Jurkat, Clone E6-1 (cell line): ENCODE measurements around the gene CNOT6.
A peak's percentile ranks its signal among the peaks of the same experiment; 100 is the strongest.

ENCODE experiments used
- DNase-seq: peaks from one replicate; pipeline ENCODE4 v3.0.0-alpha.2; 2011; ENCODE audit warnings: low read depth, low spot score
- H3K4me3 ChIP-seq: 2 replicates; pipeline ENCODE4 v1.5.1; 2011; ENCODE audit warnings: mild to moderate bottlenecking, low read length, control low read depth, moderate library complexity

The CNOT6 gene

DNA sequence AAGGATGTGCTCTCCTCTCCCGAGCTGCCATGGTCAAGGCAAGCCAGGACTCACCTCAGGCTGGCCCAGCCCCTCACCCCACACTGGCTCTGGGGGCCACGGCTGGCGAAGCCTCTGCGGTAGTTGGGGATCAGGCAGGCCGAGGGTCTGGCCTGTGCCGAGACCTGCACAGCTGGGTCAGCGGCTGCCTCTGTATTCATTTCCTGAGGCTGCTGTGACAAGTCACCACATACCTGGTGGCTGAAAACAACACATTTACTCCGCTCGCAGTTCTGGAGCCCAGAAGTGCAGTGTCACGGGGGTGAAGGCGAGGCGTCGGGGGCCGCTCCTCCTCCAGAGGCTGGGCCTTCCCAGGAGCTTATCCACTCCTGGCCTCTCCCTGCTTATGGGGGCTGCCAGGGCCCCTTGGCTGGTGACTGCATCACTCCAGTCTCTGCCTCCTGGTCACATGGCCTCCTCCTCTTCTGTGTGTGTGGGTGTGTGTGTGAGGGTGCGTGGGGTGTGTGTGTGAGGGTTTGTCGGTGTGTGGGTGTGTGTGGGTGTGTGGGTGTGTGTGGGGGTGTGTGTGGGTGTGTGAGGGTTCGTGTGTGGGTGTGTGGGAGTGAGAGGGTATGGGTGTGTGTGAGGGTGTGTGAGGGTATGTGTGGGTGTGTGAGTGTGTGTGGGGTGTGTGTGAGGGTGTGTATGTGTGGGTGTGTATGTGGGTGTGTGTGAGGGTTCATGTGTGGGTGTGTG lies 100.3 kb downstream of the CNOT6 start:
- H3K4me3 ChIP-seq = no peak overlapping the region
- DNase-seq = no peak

DNA sequence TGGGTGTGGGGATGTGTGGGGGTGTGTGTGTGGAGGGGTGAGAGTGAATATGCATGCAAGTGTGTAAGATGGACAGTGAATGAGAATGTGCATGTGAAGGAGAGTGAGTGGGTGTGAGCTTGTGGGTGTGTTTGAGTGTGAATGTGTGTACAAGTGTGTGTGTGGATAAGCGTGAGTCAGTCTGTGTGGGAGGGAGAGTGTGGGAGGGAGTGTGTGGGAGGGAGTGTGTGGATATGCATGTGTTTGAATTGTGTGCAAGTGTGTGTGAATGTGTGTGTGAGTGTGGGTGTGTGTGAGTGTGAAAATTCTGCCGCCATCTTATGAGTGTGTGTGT lies 100.8 kb downstream of the CNOT6 start:
- no peak overlapping the region for H3K4me3 ChIP-seq
- no peak for DNase-seq

DNA sequence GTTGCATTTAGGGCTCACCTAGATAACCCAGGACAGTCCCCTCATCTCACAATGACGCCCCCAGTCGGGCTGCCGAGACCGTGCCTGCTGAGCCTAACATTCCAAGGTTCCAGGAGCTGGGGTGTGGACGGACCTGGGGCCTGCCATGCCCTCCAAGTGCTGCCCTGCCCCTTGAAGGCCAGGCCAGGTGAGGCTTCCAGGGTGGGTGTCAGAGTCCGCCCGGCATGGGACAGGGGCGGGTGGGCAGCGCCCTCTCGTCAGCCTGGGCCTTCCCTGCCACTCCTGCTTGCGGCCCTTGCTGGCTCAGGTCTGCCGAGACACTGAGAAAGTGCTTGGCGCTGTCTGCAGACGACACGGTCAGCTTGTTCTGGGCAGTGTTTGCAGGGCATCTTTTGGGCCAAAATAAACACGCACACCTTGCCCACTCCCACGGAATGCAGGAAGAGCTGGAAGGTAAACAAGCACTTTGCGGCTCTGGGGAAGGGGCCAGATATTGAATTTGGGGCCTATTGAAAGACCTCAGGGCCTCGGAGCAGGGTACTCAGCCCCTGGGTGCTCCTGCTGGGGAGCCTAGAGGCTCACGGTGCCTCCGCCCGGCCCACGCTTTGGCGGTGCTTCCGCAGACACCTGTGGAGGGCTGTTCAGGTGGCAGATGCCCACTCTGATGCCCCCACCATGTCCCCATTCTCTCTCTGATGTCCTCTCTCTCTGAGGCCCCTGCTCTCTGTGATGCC lies 101.4 kb downstream of the CNOT6 start:
- H3K4me3 ChIP-seq = no peak overlapping the region
- DNase-seq = no peak

DNA sequence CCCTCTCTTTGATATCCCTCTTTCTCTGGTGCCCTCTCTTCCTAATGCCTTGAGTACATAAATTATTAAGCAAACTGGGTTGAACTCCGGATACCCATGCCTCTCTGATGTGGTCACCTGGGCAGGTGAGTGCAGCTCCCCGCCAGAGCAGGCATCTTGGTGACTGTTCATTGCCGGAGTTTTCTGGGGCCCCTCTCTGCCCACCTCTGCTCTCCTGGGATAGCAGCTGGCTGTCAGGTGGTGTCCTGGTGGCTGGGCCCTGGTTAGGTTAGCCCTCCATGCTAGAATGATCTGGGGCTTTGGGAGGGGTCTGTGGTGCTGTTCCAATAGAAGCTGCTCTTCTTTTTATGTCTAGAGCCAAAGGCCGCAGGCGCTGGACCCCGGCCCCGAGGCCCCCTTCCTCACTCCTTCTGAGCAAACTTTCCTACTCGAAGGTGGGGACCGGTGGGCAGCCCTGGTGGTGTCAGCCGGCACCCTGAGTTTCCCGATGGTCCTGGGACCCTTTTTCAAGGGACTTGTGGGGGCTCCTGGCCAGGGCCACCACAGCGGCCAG lies 102.0 kb downstream of the CNOT6 start:
- no peak overlapping the region for H3K4me3 ChIP-seq
- no peak for DNase-seq

DNA sequence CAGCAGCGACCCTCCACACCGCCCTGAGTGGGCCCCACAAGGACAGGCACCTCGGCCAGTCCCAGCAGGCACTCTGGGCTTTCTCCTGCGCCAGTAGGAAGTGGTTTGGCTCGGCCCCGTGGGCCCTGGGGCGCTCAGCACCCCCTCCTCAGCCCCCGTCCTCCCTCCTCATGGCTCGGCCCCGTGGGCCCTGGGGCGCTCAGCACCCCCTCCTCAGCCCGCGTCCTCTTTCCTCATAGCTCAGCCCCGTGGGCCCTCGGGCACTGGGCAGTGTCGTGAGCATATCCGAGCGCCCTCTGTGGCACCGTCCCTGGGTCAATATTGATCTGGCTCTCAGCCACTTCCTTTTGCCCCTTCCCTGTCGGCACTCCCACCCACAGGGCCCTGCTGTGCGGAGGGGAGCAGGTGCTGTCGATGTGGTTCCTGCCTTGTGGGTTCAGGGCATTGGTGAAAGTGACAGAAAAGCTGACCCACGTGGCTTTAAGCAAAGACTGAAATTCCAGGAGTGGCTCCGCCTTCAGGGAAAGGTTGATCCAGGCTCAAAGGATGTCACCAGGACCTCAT lies 102.6 kb downstream of the CNOT6 start:
- H3K4me3 ChIP-seq = no peak overlapping the region
- DNase-seq = no peak

DNA sequence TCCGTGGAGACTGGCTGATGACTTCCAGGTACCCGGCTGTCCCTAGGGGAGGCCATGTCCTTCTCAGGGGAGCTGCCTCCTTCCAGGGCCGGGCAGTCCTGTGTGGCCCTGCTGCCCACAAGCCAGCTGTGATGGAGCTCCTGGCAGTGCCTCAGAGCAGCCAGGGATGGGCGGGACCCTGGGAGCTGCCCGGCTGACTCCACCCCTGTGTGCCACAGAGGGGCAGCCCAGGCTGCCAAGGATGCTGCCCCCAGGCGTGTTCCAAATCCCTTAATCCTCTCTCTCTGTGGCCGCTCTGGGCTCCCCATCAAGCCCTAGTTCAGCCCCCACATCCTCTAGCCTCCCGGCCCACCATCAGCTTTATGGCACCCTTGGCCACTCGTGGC lies 104.1 kb downstream of the CNOT6 start:
- no peak overlapping the region for H3K4me3 ChIP-seq
- no peak for DNase-seq

DNA sequence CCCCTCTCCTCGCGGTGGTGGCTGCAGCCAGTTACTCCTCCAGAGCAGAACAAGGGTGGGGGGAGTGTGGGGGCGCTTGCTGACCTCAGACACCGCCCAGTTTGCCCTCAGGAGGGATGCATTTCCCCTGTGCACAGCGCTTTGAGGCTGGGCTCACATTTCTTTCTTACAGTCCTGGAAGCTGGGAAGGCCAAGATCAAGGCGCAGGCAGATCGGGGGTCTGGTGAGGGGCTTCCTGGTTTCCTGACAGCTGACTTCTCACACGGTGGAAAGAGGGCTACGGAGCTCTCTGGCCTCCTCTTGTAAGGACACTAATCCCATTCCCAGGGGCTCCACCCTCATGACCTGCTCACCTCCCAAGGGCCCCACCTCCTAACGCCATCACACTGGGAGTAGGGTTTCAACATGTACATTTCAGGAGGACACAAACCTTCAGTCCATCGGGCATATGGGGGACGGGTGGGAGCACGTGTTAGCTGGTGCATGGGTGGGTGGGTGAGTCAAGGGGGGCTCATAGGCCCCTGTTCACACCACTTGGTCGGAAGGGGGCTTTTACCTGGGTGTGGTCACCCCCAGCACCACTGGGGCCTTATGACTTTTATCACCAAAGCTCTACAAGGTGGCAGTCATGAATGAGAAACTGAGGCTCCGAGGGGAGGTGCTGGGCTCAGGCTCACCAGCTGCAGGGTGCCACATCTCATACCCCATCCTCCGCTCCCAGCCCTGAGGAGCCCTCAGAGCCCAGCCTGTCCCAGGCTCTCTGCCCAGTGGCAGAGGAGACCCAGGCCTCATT lies 104.8 kb downstream of the CNOT6 start:
- no peak overlapping the region for H3K4me3 ChIP-seq
- DNase-seq = no peak

DNA sequence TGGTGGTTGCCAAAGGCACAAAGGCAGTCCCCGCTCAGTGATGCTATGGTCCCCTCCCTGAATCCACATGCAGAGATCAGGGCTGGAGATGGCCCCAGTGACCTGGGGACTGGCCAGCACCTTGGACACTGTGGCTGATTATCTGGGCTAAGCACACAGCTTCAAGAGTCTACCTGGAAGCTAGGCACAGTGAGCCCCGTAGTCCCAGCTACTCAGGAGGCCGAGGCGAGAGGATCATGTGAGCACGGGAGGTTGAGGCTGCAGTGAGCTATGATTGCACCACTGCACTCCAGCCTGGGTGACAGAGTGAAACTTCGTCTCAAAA lies 105.4 kb downstream of the CNOT6 start:
- no peak overlapping the region for H3K4me3 ChIP-seq
- no peak for DNase-seq

DNA sequence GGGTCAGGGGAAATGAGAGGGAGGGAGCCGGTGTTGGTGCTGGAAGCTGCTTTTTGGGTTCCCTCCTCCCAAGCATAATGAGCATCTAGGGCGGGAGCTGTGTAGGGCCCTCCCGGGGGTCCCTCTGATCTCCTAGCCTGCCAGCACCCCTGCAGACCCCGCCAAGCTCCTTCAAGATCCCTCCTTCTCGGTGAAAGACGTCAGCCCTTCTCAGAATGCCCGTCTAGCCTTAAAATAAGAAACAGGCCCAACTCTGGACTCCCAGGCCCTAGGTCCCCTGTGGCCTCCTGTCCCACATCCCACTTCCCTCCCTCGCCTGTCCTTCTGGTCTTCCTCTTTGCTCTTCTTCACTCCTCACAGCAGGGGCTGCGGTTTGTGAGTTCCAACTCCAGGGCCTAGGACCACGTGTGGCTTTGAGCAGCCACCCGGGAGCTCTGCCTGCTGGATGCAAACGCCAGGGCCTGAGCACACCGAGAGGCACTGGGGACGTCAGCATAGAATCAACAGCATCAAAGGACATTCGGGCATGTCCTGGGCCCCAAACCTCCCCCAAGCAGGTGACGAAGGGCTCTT lies 105.9 kb downstream of the CNOT6 start:
- DNase-seq = no peak
- H3K4me3 ChIP-seq = no peak overlapping the region

DNA sequence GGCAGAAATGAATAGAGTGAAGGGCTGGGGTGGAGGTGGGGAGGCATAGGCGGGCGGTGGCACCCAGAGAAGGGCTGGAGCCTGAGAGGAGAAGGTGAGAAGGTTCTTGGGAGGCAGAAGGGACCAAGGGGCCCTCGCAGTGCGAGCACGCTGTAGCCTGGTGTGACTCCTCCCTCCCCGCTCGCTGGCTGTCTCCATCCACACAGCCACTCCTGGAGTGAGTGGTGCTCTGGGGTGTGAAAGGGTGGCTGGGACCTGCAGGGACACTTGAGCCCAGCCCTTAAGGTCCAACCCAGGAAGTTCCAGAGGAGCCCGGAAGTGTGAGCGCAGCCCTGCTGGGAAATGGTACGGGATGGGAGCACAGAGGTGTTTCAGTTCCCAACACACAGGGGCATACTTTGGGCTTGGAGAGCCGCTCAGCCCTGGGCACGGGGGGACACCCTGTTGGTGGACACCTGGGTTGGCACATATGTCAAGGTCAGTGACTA lies 106.4 kb downstream of the CNOT6 start:
- no peak for DNase-seq
- no peak overlapping the region for H3K4me3 ChIP-seq

DNA sequence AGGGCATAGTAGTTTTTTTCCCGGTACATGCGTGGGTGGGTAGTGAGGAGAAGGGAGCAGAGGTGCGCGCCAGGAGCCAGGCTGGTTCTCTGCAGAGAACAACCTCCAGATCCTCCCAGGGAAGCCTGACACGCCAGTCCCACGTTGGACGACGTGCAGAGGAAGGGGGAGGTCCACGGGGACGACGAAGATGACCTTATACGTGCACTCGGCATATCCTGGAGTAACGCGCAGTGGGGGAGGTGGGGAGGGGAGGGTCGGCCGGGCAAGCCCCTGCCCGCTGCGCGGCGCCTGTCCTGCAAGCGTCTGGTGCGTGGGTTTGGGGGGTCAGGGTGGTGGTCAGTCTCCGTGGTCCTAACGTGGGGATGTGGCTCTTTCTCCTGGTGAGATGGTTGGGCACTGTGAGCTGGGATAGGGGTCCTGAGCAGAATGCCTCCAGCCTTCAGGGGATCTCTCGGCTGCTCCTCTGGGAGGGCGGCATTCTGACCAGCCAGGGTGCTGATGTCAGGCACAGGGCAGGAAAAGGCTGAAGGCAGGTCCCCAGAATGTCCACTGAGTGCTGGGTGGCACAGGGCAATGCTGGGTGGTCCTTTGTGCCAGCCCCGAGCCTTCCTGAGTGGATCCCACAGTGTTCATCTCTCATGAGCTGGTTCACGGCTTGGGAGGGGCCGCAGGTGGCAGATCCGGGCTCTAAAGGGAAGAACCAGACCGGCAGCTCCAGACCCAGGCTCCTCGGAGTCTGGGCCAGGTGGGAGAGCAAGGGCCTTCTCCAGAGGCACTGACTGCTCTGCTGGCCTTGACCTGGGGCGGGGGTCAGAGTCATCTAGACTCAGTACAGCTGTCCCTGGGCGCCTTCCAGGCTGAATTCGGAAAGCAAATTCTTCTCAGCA lies 107.7 kb downstream of the CNOT6 start:
- DNase-seq = no peak
- H3K4me3 ChIP-seq = no peak overlapping the region

DNA sequence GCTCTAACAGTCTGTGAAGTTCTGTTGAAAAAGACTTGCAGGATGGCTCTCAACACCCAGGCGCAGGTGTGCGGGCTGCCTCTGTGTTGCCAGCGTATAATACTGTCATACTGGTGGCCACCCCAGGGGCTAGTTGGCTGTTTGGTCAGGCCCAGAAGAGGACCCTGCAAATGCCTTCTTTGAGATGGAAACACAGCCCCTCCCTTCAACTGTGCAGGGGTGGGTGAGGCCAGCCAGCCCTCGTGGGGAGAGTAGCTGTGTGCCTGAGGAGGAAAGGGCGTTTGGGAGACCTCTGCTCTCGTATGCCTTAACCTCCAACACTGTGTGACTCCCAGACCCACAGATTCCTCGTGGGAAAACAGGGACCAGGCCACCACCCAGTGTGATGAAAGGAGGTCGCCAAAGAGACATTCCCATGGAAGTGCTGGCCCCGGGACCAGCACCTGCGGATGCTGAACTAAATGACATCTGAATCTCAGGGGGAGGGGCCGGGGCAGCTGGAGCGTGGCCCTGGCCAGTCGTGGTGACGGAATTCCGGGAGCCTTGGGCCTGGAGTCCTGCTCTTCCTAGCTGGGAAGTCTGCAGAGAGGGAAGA lies 108.4 kb downstream of the CNOT6 start:
- DNase-seq = no peak
- H3K4me3 ChIP-seq = no peak overlapping the region

DNA sequence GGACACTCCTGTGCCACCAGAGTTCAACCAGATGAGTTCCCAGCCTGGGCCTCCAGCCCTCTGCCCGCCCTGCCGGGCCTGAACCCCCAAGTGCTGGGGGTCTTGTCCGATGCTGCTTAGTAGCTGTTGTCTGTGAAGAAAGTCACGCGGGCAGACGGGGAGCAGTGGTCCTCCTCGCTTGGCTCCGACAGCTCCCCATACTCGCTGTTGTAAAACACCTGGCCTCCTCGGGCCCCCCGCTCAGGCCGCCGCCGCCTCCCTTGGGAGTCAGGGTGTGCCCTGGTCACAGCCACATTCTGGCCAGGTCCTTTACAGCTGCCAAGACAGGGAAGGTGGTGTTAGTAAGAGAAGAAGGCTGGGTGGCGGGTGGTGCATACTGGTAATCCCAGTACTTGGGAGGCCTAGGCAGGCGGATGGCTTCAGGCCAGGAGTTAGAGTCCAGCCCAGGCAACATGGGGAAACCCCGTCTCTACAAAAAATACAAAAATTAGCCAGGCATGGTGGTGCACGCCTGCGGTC lies 109.0 kb downstream of the CNOT6 start:
- H3K4me3 ChIP-seq = no peak overlapping the region

DNA sequence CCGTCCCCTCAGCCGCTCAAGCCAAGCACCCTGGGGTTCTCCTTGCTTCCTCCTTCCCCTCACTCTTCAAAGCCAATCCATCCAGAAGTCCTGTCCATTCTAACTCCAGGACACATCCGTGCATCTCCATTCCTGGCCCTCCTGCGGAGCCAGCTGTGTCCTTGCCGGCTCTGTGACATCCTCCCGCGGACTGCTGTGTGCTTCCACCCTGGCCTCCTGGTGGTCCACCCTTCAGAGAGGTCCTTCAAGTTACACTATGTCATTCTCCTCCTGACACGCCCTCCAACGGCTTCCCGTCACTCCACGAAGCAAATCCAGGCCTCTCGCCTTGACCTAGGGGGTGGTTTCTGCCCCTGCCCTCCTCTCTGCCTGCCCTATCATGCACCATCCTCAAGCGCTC lies 110.1 kb downstream of the CNOT6 start:
- no peak overlapping the region for H3K4me3 ChIP-seq
- DNase-seq = no peak

More for the DNA sequence above, 109.0 kb downstream of the CNOT6 start:
- DNase-seq = no peak

DNA sequence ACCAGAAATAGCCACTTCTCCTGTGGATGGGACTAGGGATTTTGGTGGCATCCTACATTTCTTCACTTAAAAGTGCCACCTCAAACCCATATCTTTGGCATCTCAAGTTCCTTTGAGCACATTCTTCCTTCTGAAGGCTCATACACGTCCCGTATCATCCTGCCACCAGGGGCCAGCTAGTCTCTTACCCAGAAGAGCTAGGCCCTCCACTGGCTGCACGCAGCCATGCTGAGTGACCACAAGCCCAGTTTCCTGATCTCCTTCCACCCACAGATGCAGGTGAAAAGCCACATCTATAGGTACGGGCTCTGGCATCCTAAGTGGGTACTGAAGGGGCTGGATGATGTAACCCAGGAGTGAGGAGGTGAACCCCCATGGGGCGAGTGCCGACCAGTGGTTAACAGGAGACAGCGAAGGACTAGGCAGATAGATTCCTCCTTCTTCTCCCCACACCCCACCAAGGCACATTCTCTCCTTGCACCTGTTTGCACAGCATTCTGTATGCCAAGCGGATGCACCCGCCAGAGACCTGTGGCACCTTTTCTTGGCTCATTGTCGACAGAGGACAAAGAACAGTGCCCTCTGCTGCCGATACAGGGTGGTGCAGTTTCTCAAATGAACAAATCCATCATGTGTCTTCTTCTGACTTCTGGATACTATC lies 111.5 kb downstream of the CNOT6 start:
- DNase-seq = peak; percentile 77
- no peak overlapping the region for H3K4me3 ChIP-seq

DNA sequence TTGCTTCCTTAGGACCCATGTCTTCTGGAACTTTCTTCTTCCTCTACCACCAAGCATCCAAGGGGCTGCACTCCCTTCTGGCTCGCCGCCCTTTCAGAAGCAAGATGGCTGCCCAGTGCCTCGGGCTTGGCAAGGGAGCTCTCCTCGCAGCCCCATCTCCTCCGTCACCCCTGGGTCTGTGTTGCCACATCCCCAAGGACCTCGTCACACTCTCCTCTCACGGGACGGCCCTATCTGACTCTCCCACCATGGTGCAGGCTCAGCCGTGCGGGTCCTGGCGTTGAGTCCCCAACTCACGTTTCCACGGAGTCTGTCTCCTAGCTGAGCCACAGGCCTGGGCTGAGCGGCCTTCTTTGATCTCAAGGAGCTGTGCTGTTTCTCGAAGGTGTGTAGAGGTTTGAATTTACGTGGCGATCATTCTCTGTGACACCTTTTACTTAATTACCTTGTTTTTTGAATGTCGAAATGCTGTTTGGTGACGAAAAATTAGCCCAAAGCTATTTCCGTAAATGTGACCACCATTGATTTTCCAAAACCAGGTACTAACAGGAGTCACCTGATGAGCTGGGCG lies 112.1 kb downstream of the CNOT6 start:
- no peak for DNase-seq
- H3K4me3 ChIP-seq = no peak overlapping the region
